ENCODE results near the gene GPR89B. TPM values are rescaled to one million over a fixed set of nuclear protein-coding genes. Genes with fewer than 3 reads are reported as not detected.

Gene GPR89B
- total RNA-seq, 4 donors from 2014 or later = 11.5 to 23.1 (median 17.1) TPM

- 76% methylated on average over 5 of the region's 5 CpGs for WGBS
- peaks cover 4% of the 10 kb centered on the region for H3K4me1 ChIP-seq
- TF ChIP-seq POLR2AphosphoS5 (IDR thresholded peaks at IDR 0.05) = no peak
- H3K4me3 ChIP-seq = no peak overlapping the region
- H3K27ac ChIP-seq = no peak overlapping the region
- no peaks in the 10 kb centered on the region for H3K36me3 ChIP-seq
- no peaks in the 10 kb centered on the region for H3K27me3 ChIP-seq
- H3K9me3 ChIP-seq = no peaks in the 10 kb centered on the region
- no peak for DNase-seq (ENCODE audit: low spot score in 2 of 2)
Measured at GRCh38 chr1:147892216-147892615, 36.0 kb upstream of the GPR89B start.

DNA sequence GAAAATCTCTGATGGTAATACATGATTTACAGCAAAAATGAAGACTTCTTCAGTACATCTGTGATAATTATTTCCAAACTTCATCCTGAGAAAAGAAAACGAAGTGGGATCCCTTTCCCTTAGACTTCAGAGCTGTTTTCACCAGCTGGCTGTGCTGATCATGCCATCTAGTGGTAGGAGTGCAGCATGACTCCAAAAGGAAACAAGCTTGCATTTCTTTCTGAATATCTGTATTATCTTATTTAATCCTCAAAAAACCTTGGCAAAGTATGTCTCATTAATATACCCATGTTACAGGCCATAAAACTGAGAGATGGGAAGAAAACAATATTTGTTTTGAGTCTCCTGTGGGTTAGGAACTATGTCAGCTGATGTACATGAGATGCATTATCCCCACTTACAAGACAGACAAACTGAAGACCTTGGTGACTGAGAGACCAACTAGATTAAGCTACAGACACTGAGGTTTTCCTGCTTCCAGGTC is 35.4 kb upstream of the GPR89B start:
- DNase-seq (ENCODE audit: low spot score in 2 of 2) = no peak

DNA sequence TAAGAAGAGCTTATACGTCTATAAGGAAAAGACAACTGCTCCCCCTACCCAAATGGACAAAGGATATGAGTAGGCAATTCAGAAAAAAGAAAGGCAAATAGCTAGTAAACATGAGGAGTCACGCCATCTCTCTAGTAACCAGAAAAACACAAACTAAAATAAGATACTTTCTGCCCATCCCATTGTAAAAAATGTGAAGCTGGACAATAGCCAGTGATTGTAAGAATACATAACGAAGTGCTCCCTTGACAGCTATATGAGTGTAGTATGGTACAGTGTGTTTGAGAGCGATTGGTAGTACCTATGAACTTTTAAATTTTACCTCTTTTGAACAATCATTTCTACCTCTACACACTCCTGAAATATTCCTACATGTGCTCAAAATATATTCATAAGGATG is 33.1 kb upstream of the GPR89B start:
- Histone ChIP-seq H3K27ac (no peak overlapping the region), H3K27me3 (no peaks in the 10 kb centered on the region), H3K4me1 (peaks cover 4% of the 10 kb centered on the region), H3K36me3 (no peaks in the 10 kb centered on the region), H3K4me3 (no peak overlapping the region), H3K9me3 (no peaks in the 10 kb centered on the region)
- TF ChIP-seq POLR2A (IDR thresholded peaks at IDR 0.05) (no peak), POLR2AphosphoS5 (IDR thresholded peaks at IDR 0.05) (no peak), EP300 (IDR thresholded peaks at IDR 0.05) (no peak), CTCF (IDR thresholded peaks at IDR 0.05) (no peak)
- DNase-seq (ENCODE audit: low spot score in 2 of 2) = no peak
- 53% methylated on average over 4 of the region's 4 CpGs for WGBS

More for the DNA sequence above, 35.4 kb upstream of the GPR89B start:
- Histone ChIP-seq H3K4me3 (no peak overlapping the region), H3K27me3 (no peaks in the 10 kb centered on the region), H3K27ac (no peak overlapping the region), H3K9me3 (no peaks in the 10 kb centered on the region), H3K4me1 (peaks cover 4% of the 10 kb centered on the region), H3K36me3 (no peaks in the 10 kb centered on the region)
- no peak for TF ChIP-seq POLR2A (IDR thresholded peaks at IDR 0.05)
- TF ChIP-seq POLR2AphosphoS5 (IDR thresholded peaks at IDR 0.05) = no peak
- TF ChIP-seq CTCF (IDR thresholded peaks at IDR 0.05) = peak; percentile 74 to 88
- no peak for TF ChIP-seq EP300 (IDR thresholded peaks at IDR 0.05)
- WGBS = 4% methylated on average over 1 of the region's 1 CpG

DNA sequence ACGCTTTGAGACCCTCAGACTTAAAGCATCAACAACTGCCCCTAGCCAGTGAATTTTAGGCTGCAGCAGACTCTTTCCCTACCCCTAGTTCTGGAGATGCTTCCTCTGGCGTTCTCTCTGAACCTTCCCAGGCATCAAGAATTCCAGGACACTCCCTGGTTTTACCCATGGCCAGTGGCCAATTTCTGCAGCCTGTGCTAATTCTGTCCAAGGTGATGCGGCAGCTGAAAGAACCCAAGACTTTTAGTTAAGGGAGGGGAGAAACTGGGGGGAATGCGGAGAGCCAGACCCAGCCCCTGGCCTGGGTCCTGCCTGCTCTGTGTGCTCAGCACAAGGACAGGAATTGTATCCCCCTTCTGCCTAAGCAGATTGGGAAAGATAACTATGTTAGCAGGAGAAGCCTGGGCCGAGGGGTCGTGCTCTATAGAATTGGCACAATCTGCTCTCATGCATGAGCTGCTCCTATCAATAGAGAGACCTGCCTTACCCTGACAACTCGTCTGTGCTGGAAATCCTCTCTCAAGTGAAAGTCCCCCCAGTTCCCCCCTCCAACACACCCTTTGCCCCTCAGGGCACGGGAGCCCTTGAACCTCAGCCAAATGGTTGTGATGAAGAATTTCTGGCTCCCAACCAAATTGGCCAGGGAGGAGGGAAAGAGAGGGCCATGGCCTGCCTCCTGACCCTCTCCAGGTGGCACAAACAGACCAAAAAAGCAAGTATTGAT is 31.0 kb upstream of the GPR89B start:
- no peak for DNase-seq (ENCODE audit: low spot score in 2 of 2)
- H3K36me3 ChIP-seq = no peaks in the 10 kb centered on the region
- WGBS = 40% methylated on average over 8 of the region's 8 CpGs
- peaks cover 4% of the 10 kb centered on the region for H3K4me1 ChIP-seq
- no peak overlapping the region for H3K27ac ChIP-seq
- TF ChIP-seq CTCF (IDR thresholded peaks at IDR 0.05) = no peak
- no peak for TF ChIP-seq EP300 (IDR thresholded peaks at IDR 0.05)
- no peak for TF ChIP-seq POLR2A (IDR thresholded peaks at IDR 0.05)
- no peak for TF ChIP-seq POLR2AphosphoS5 (IDR thresholded peaks at IDR 0.05)
- no peak overlapping the region for H3K4me3 ChIP-seq
- H3K27me3 ChIP-seq = no peaks in the 10 kb centered on the region
- H3K9me3 ChIP-seq = no peaks in the 10 kb centered on the region

- WGBS = 96% methylated on average over 3 of the region's 4 CpGs
- Histone ChIP-seq H3K9me3 (no peaks in the 10 kb centered on the region), H3K27ac (no peak overlapping the region), H3K4me3 (no peak overlapping the region), H3K27me3 (no peaks in the 10 kb centered on the region), H3K36me3 (no peaks in the 10 kb centered on the region), H3K4me1 (no peaks in the 10 kb centered on the region)
- TF ChIP-seq POLR2AphosphoS5 (IDR thresholded peaks at IDR 0.05) = no peak
- TF ChIP-seq POLR2A (IDR thresholded peaks at IDR 0.05) = no peak
- no peak for TF ChIP-seq CTCF (IDR thresholded peaks at IDR 0.05)
- TF ChIP-seq EP300 (IDR thresholded peaks at IDR 0.05) = no peak
- DNase-seq (ENCODE audit: low spot score in 2 of 2) = no peak
Measured at GRCh38 chr1:147897789-147898188, 30.4 kb upstream of the GPR89B start.
